Mesenchymal stem cell (in vitro differentiated cells and primary cell): ENCODE data around the gene PAX2.

Source experiments
- DNase-seq: peaks from one replicate; pipeline ENCODE4 v3.0.0-alpha.2; 2013
- H2AFZ ChIP-seq: one replicate; pipeline ENCODE4 v1.6.1; 2013; ENCODE audit warnings: low read depth, mild to moderate bottlenecking, control low read depth, inconsistent platforms, low read length, moderate library complexity
- H2AK5ac ChIP-seq: 2 replicates; pipeline ENCODE4 v1.6.1; 2013; ENCODE audit warnings: low read length, moderate library complexity, mild to moderate bottlenecking, inconsistent platforms; ENCODE audit not compliant: severe bottlenecking
- H2BK120ac ChIP-seq: one replicate; pipeline ENCODE4 v1.6.1; 2013; ENCODE audit warnings: low read depth, mild to moderate bottlenecking, inconsistent platforms, low read length, moderate library complexity
- H2BK12ac ChIP-seq, 2 experiments: one replicate each; pipeline ENCODE4 v1.6.1; 2013; ENCODE audit warnings: inconsistent platforms in 2 of 2, low read length in 2 of 2, mild to moderate bottlenecking in 2 of 2, moderate library complexity in 2 of 2, control low read depth in 1 of 2
- H2BK15ac ChIP-seq: one replicate; pipeline ENCODE4 v1.6.1; 2013; ENCODE audit warnings: mild to moderate bottlenecking, low read depth, inconsistent platforms; ENCODE audit not compliant: poor library complexity, severe bottlenecking
- H2BK5ac ChIP-seq: 2 replicates; pipeline ENCODE4 v1.6.1; 2013; ENCODE audit warnings: low read depth, mild to moderate bottlenecking, low read length, control low read depth, inconsistent platforms; ENCODE audit not compliant: poor library complexity, severe bottlenecking
- H3K14ac ChIP-seq, 2 experiments: one replicate each; pipeline ENCODE4 v1.6.1; 2013; ENCODE audit warnings: inconsistent platforms in 2 of 2, low read length in 2 of 2, control low read depth in 1 of 2, mild to moderate bottlenecking in 1 of 2, moderate library complexity in 1 of 2
- H3K18ac ChIP-seq, 2 experiments: one replicate each; pipeline ENCODE4 v1.6.1; 2013; ENCODE audit warnings: inconsistent platforms in 2 of 2, low read length in 2 of 2, control low read depth in 1 of 2, low read depth in 1 of 2, mild to moderate bottlenecking in 1 of 2
- H3K23ac ChIP-seq, 2 experiments: one replicate each; pipeline ENCODE4 v1.6.1; 2013; ENCODE audit warnings: inconsistent platforms in 2 of 2, low read length in 2 of 2, mild to moderate bottlenecking in 2 of 2, moderate library complexity in 2 of 2, control low read depth in 1 of 2
- H3K27ac ChIP-seq: 2 replicates; pipeline ENCODE4 v1.5.1; 2013; ENCODE audit warnings: mild to moderate bottlenecking, moderate library complexity, low read length, control low read depth, inconsistent platforms; ENCODE audit not compliant: poor library complexity, severe bottlenecking
- H3K27me3 ChIP-seq, 2 experiments: 2 replicates each; pipeline versions ENCODE4 v1.6.1 to v1.7.0; 2013; ENCODE audit warnings: low read length in 2 of 2, mild to moderate bottlenecking in 2 of 2, moderate library complexity in 2 of 2, control low read depth in 1 of 2, inconsistent platforms in 1 of 2; ENCODE audit not compliant: control insufficient read depth in 1 of 2, insufficient read depth in 1 of 2
- H3K36me3 ChIP-seq, 2 experiments: 2 replicates each; pipeline versions ENCODE4 v1.6.1 to v1.7.0; 2013; ENCODE audit warnings: low read length in 2 of 2, control low read depth in 1 of 2, inconsistent platforms in 1 of 2, low read depth in 1 of 2, mild to moderate bottlenecking in 1 of 2; ENCODE audit not compliant: insufficient read depth in 2 of 2, control insufficient read depth in 1 of 2
- H3K4ac ChIP-seq, 2 experiments: one replicate each; pipeline ENCODE4 v1.6.1; 2013; ENCODE audit warnings: inconsistent platforms in 2 of 2, low read length in 2 of 2, mild to moderate bottlenecking in 2 of 2, moderate library complexity in 2 of 2, control low read depth in 1 of 2, low read depth in 1 of 2
- H3K4me1 ChIP-seq: 2 replicates; pipeline ENCODE4 v1.6.1; 2013; ENCODE audit warnings: low read depth, low read length, control low read depth; ENCODE audit not compliant: control insufficient read depth, insufficient read depth
- H3K4me2 ChIP-seq: 2 replicates; pipeline ENCODE4 v1.6.1; 2013; ENCODE audit warnings: low read length, mild to moderate bottlenecking, inconsistent platforms; ENCODE audit not compliant: poor library complexity, severe bottlenecking
- H3K4me3 ChIP-seq, 2 experiments: 2 replicates each; pipeline versions ENCODE4 v1.5.1 to v1.7.0; 2013; ENCODE audit warnings: low read length in 2 of 2, mild to moderate bottlenecking in 2 of 2, control low read depth in 1 of 2, low read depth in 1 of 2; ENCODE audit not compliant: insufficient read depth in 1 of 2
- H3K79me1 ChIP-seq: replicated peaks from 2 replicates; pipeline ENCODE4 v1.6.1; 2013; ENCODE audit warnings: mild to moderate bottlenecking, control low read depth, low read length, inconsistent platforms; ENCODE audit not compliant: poor library complexity, severe bottlenecking
- H3K9ac ChIP-seq: 2 replicates; pipeline ENCODE4 v1.7.0; 2013; ENCODE audit warnings: mild to moderate bottlenecking, low read length, moderate library complexity
- H3K9me3 ChIP-seq: 2 replicates; pipeline ENCODE4 v1.7.0; 2013; ENCODE audit warnings: mild to moderate bottlenecking, low read length; ENCODE audit not compliant: control insufficient read depth
- H4K8ac ChIP-seq: one replicate; pipeline ENCODE4 v1.6.1; 2013; ENCODE audit warnings: inconsistent platforms, mild to moderate bottlenecking, low read length, moderate library complexity
- H4K91ac ChIP-seq: one replicate; pipeline ENCODE4 v1.6.1; 2013; ENCODE audit warnings: mild to moderate bottlenecking, low read length, inconsistent platforms
- WGBS: methylation state at CpG from one replicate; pipeline ENCODE4 v1.1.7; 2013; ENCODE audit warnings: mixed read lengths; 5-methylcytosine and 5-hydroxymethylcytosine counted together

The PAX2 gene

DNA sequence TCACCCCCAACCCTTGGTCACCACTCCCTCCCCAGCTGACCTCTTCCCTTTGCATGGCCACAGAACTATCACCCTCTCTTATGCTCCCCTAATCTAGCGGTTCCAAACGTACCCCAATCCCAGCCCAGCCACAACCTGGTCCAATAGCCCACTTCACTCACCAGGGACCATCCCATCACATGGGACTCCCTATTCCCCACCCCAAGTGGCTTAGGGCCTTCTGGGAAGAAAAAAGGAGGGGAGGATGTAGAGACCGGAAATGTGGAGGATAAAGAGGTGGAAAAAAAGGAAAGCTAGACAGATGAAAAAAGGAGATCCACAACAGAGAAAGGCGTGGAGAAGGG lies 30.3 kb upstream of the PAX2 start:
- no peak overlapping the region for H2AK5ac ChIP-seq
- no peak overlapping the region for H3K9ac ChIP-seq
- no peak overlapping the region for H2AFZ ChIP-seq
- no peak overlapping the region for H4K8ac ChIP-seq
- H3K36me3 ChIP-seq = no peaks in the 10 kb centered on the region
- H3K4me1 ChIP-seq = peaks cover 7% of the 10 kb centered on the region
- no peak overlapping the region for H3K27ac ChIP-seq
- no peak overlapping the region for H2BK12ac ChIP-seq
- no peak overlapping the region for H3K4me3 ChIP-seq
- peaks cover 95 to 96% of the 10 kb centered on the region in 2 experiments for H3K27me3 ChIP-seq
- no peak overlapping the region for H3K18ac ChIP-seq
- no peak overlapping the region for H2BK5ac ChIP-seq
- H3K23ac ChIP-seq = no peak overlapping the region
- no peak overlapping the region for H3K4me2 ChIP-seq
- no peak overlapping the region for H3K14ac ChIP-seq
- H3K9me3 ChIP-seq = no peaks in the 10 kb centered on the region
- no peaks in the 10 kb centered on the region for H3K79me1 ChIP-seq
- 69% methylated on average over 3 of the region's 4 CpGs for WGBS
- H3K4ac ChIP-seq = no peak overlapping the region
- no peak for DNase-seq
- no peak overlapping the region for H2BK120ac ChIP-seq
- no peak overlapping the region for H2BK15ac ChIP-seq
- no peak overlapping the region for H4K91ac ChIP-seq

- Histone ChIP-seq H3K18ac (no peak overlapping the region), H3K4ac (no peak overlapping the region), H3K79me1 (no peaks in the 10 kb centered on the region), H3K4me2 (peak overlapping the region; percentile 5), H2BK120ac (no peak overlapping the region), H3K4me1 (peaks cover 4% of the 10 kb centered on the region), H4K91ac (no peak overlapping the region), H2AFZ (no peak overlapping the region), H3K23ac (no peak overlapping the region), H2AK5ac (no peak overlapping the region), H3K27me3 (peaks cover 95 to 96% of the 10 kb centered on the region in 2 experiments), H4K8ac (no peak overlapping the region), H3K9ac (no peak overlapping the region), H2BK5ac (no peak overlapping the region), H2BK15ac (no peak overlapping the region), H3K36me3 (no peaks in the 10 kb centered on the region), H3K14ac (no peak overlapping the region), H3K27ac (no peak overlapping the region), H3K9me3 (no peaks in the 10 kb centered on the region), H2BK12ac (no peak overlapping the region), H3K4me3 (no peak overlapping the region)
- WGBS = 17% methylated on average over 61 of the region's 66 CpGs
- no peak for DNase-seq
These were observed 29.7 kb upstream of the PAX2 start for GRCh38 chr10:100715445-100716385.

GRCh38 chr10:100717166-100717565 lies 28.2 kb upstream of the PAX2 start:
- Histone ChIP-seq H3K4ac (no peak overlapping the region), H3K79me1 (no peaks in the 10 kb centered on the region), H3K18ac (no peak overlapping the region), H2AK5ac (no peak overlapping the region), H2AFZ (no peak overlapping the region), H2BK12ac (no peak overlapping the region), H2BK120ac (no peak overlapping the region), H2BK5ac (no peak overlapping the region), H3K4me1 (peaks cover 4% of the 10 kb centered on the region), H3K4me3 (no peak overlapping the region), H3K27me3 (peaks cover 92 to 93% of the 10 kb centered on the region in 2 experiments), H3K23ac (no peak overlapping the region), H4K91ac (no peak overlapping the region), H3K27ac (no peak overlapping the region), H4K8ac (no peak overlapping the region), H3K9me3 (no peaks in the 10 kb centered on the region), H3K4me2 (no peak overlapping the region), H2BK15ac (no peak overlapping the region), H3K36me3 (no peaks in the 10 kb centered on the region), H3K9ac (no peak overlapping the region), H3K14ac (no peak overlapping the region)
- no peak for DNase-seq

GRCh38 chr10:100718197-100718742 lies 27.1 kb upstream of the PAX2 start:
- Histone ChIP-seq H3K9me3 (no peaks in the 10 kb centered on the region), H3K4me2 (no peak overlapping the region), H4K8ac (no peak overlapping the region), H2BK120ac (no peak overlapping the region), H2AK5ac (no peak overlapping the region), H2AFZ (no peak overlapping the region), H2BK15ac (no peak overlapping the region), H3K79me1 (no peaks in the 10 kb centered on the region), H2BK5ac (no peak overlapping the region), H3K4me3 (no peak overlapping the region), H3K27me3 (peaks cover 92 to 93% of the 10 kb centered on the region in 2 experiments), H3K4ac (no peak overlapping the region), H3K36me3 (no peaks in the 10 kb centered on the region), H3K27ac (no peak overlapping the region), H3K14ac (no peak overlapping the region), H3K23ac (no peak overlapping the region), H3K9ac (no peak overlapping the region), H4K91ac (no peak overlapping the region), H3K18ac (no peak overlapping the region), H2BK12ac (no peak overlapping the region), H3K4me1 (peaks cover 4% of the 10 kb centered on the region)
- 50% methylated on average over 1 of the region's 1 CpG for WGBS
- no peak for DNase-seq
